ENCODE results near the gene PRR16. TPM values are rescaled to one million over a fixed set of nuclear protein-coding genes. Genes with fewer than 3 reads are reported as not detected.

Gene PRR16
- total RNA-seq, 1 donor from 2014 or later = 0.29 TPM

GRCh38 chr5:120550358-120550757 is 86.3 kb downstream of the PRR16 start:
- CTCF ChIA-PET = no interaction called here
- H3K36me3 Mint-ChIP-seq (ENCODE audit: low read depth) = no peaks in the 10 kb centered on the region
- no peak overlapping the region for H3K4me3 Mint-ChIP-seq
- no peak for TF ChIP-seq CTCF (IDR thresholded peaks at IDR 0.05)
- H3K27me3 Mint-ChIP-seq = no peaks in the 10 kb centered on the region
- intact Hi-C loops (cut with micrococcal nuclease) = no loop called here
- H3K27ac Mint-ChIP-seq = no peak overlapping the region
- POLR2A ChIA-PET = no interaction called here
- DNase-seq (no peak), ATAC-seq (ENCODE audit: low read depth) (no peak)
- H3K4me1 Mint-ChIP-seq = no peaks in the 10 kb centered on the region
- no peaks in the 10 kb centered on the region for H3K9me3 Mint-ChIP-seq

GRCh38 chr5:120552638-120553037 is 88.5 kb downstream of the PRR16 start:
- CTCF ChIA-PET = no interaction called here
- Mint-ChIP-seq H3K36me3 (ENCODE audit: low read depth) (no peaks in the 10 kb centered on the region), H3K27me3 (no peaks in the 10 kb centered on the region), H3K27ac (no peak overlapping the region), H3K9me3 (no peaks in the 10 kb centered on the region), H3K4me1 (no peaks in the 10 kb centered on the region), H3K4me3 (no peak overlapping the region)
- no peak for DNase-seq
- no peak for ATAC-seq (ENCODE audit: low read depth)
- POLR2A ChIA-PET = no interaction called here
- no peak for TF ChIP-seq CTCF (IDR thresholded peaks at IDR 0.05)
- intact Hi-C loops (cut with micrococcal nuclease) = no loop called here

- DNase-seq (no peak), ATAC-seq (ENCODE audit: low read depth) (no peak)
- Mint-ChIP-seq H3K4me3 (no peak overlapping the region), H3K27me3 (no peaks in the 10 kb centered on the region), H3K36me3 (ENCODE audit: low read depth) (no peaks in the 10 kb centered on the region), H3K9me3 (peaks cover 4% of the 10 kb centered on the region), H3K4me1 (no peaks in the 10 kb centered on the region), H3K27ac (no peak overlapping the region)
- intact Hi-C loops (cut with micrococcal nuclease) = no loop called here
- CTCF ChIA-PET = no interaction called here
- no peak for TF ChIP-seq CTCF (IDR thresholded peaks at IDR 0.05)
- POLR2A ChIA-PET = no interaction called here
Measured at GRCh38 chr5:120555345-120555744, 91.2 kb downstream of the PRR16 start.

GRCh38 chr5:120564013-120564412 is 99.9 kb downstream of the PRR16 start:
- no peaks in the 10 kb centered on the region for H3K27me3 Mint-ChIP-seq
- DNase-seq (no peak), ATAC-seq (ENCODE audit: low read depth) (no peak)
- no peak for TF ChIP-seq CTCF (IDR thresholded peaks at IDR 0.05)
- intact Hi-C loops (cut with micrococcal nuclease) = no loop called here
- H3K27ac Mint-ChIP-seq = no peak overlapping the region
- H3K4me3 Mint-ChIP-seq = no peak overlapping the region
- H3K9me3 Mint-ChIP-seq = peaks cover 2% of the 10 kb centered on the region
- no peaks in the 10 kb centered on the region for H3K36me3 Mint-ChIP-seq (ENCODE audit: low read depth)
- H3K4me1 Mint-ChIP-seq = no peaks in the 10 kb centered on the region
- CTCF ChIA-PET = no interaction called here
- POLR2A ChIA-PET = no interaction called here

- POLR2A ChIA-PET = no interaction called here
- Mint-ChIP-seq H3K4me3 (no peak overlapping the region), H3K36me3 (ENCODE audit: low read depth) (no peaks in the 10 kb centered on the region), H3K27me3 (no peaks in the 10 kb centered on the region), H3K4me1 (no peaks in the 10 kb centered on the region), H3K9me3 (no peaks in the 10 kb centered on the region), H3K27ac (no peak overlapping the region)
- no peak for TF ChIP-seq CTCF (IDR thresholded peaks at IDR 0.05)
- intact Hi-C loops (cut with micrococcal nuclease) = no loop called here
- ATAC-seq (ENCODE audit: low read depth) (no peak), DNase-seq (no peak)
- CTCF ChIA-PET = no interaction called here
Measured at GRCh38 chr5:120567066-120567465, 103.0 kb downstream of the PRR16 start.
